Hepatocyte (in vitro differentiated cells): Measurements from ENCODE around the gene NAV2. TPM values are rescaled to one million over a fixed set of nuclear protein-coding genes. Genes with fewer than 3 reads are reported as not detected.

Source experiments
- DNase-seq: peaks from one replicate; pipeline ENCODE4 v3.0.0-alpha.2; 2016; ENCODE audit warnings: low spot score
- H2AFZ ChIP-seq: fragments of 200-600 bp; sonication (generic); 2 replicates; pipeline ENCODE4 v1.6.0; 2016; ENCODE audit warnings: antibody characterized with exemption, mild to moderate bottlenecking
- H3K27ac ChIP-seq: fragments of 200-600 bp; sonication (generic); 2 replicates; pipeline ENCODE4 v1.5.1; 2016; ENCODE audit warnings: mild to moderate bottlenecking
- H3K27me3 ChIP-seq: fragments of 200-600 bp; sonication (generic); 2 replicates; pipeline ENCODE4 v1.6.1; 2016
- H3K36me3 ChIP-seq: fragments of 200-600 bp; sonication (generic); replicated peaks from 2 replicates; pipeline ENCODE4 v1.5.1; 2016; ENCODE audit warnings: low read depth; ENCODE audit not compliant: insufficient read depth
- H3K4me1 ChIP-seq: fragments of 200-600 bp; sonication (generic); 2 replicates; pipeline ENCODE4 v1.5.1; 2016; ENCODE audit warnings: mild to moderate bottlenecking, moderate library complexity; ENCODE audit not compliant: insufficient read depth
- H3K4me2 ChIP-seq: fragments of 200-600 bp; sonication (generic); 2 replicates; pipeline ENCODE4 v1.6.0; 2016
- H3K4me3 ChIP-seq: fragments of 200-600 bp; sonication (generic); 2 replicates; pipeline ENCODE4 v1.5.1; 2016; ENCODE audit warnings: mild to moderate bottlenecking
- H3K79me2 ChIP-seq: fragments of 200-600 bp; sonication (generic); 2 replicates; pipeline ENCODE4 v1.6.0; 2017; ENCODE audit warnings: mild to moderate bottlenecking
- H3K9me2 ChIP-seq: fragments of 200-600 bp; sonication (generic); replicated peaks from 2 replicates; pipeline ENCODE4 v1.6.0; 2017; ENCODE audit warnings: mild to moderate bottlenecking; ENCODE audit not compliant: insufficient read depth
- H3K9me3 ChIP-seq: fragments of 200-600 bp; sonication (generic); 2 replicates; pipeline ENCODE4 v1.5.1; 2016; ENCODE audit warnings: low read depth, mild to moderate bottlenecking
- H4K20me1 ChIP-seq: fragments of 200-600 bp; sonication (generic); 2 replicates; pipeline ENCODE4 v1.6.0; 2016; ENCODE audit warnings: mild to moderate bottlenecking; ENCODE audit not compliant: insufficient read depth, poor library complexity, severe bottlenecking
- EZH2 ChIP-seq: fragments of 200-600 bp; sonication (generic); IDR thresholded peaks from 2 replicates; pipeline ENCODE4 v1.6.1; 2016; ENCODE audit warnings: antibody characterized with exemption, mild to moderate bottlenecking, borderline replicate concordance
- EZH2phosphoT487 ChIP-seq: fragments of 200-600 bp; sonication (generic); IDR thresholded peaks from one replicate; pipeline ENCODE4 v1.6.1; 2018; ENCODE audit warnings: antibody characterized with exemption, mild to moderate bottlenecking, low read depth, moderate library complexity; ENCODE audit not compliant: unreplicated experiment, severe bottlenecking
- WGBS: methylation state at CpG from one replicate; pipeline ENCODE4 v1.1.6; 2016; ENCODE audit warnings: low lambda C conversion rate; ENCODE audit errors: missing lambda C conversion rate; 5-methylcytosine and 5-hydroxymethylcytosine counted together
- polyA plus RNA-seq: library from polyadenylated mRNA; unstranded; fragments of >200 nt; fragmentation: Nextera tagmentation; extraction: Ambion mirVana; gene quantifications from 2 replicates; pipeline ENCODE4 v1.2.1, GENCODE V29; 2016
- total RNA-seq: library from RNA; depleted of rRNA; stranded (reverse); fragments of >200 nt; gene quantifications from 2 replicates; pipeline ENCODE4 v1.2.3, GENCODE V29; 2014
- TF ChIP-seq, protein P1 (sequence below): fragments of 200-600 bp; sonication (generic); IDR thresholded peaks from 2 replicates; pipeline ENCODE4 v1.5.1; 2016; ENCODE audit warnings: antibody characterized with exemption, mild to moderate bottlenecking; ENCODE audit not compliant: poor library complexity

Gene NAV2
- total and polyA plus RNA-seq, 2 experiments from 2014 or later = 23.7 to 30.8 TPM

DNA sequence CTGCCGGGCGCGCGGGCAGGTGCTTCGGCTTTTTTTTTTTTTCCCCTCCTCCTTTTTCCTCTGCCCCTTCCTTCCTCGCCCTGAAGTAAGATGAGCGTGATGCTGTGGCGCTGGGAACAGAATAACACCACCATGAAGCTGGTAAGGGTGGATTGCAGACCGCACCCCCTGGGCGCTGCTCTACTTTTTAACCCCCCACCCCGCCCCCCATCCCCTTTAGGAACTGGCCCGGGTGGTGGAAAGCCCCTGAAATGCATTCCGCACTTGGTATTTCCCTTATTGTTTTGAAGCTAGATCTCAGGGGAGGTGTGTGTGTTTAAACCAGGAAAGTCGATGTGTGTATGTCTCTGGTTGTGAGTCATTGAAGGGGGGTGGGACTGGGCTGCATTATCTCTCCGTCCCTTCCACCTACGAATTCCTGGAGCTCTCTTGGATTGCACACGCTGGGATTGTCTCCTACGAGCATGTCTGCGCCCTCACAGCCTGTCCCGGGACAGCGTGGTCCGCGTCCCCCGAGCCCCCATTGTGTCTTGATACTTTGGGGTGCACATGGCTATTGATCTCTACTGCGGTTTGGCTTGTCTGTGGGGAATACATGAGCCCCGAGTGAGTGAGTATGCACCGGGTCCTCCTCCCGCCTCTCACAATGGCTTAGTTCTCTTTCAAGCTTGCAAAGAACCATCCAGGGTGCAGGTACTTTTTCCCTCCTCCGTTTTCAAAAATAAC is 64.9 kb downstream of the NAV2 start:
- Histone ChIP-seq H3K79me2 (peaks cover 52% of the 10 kb centered on the region), H4K20me1 (no peaks in the 10 kb centered on the region), H3K9me2 (no peaks in the 10 kb centered on the region), H3K4me2 (peak overlapping the region; percentile 96), H3K36me3 (no peaks in the 10 kb centered on the region), H2AFZ (peak overlapping the region; percentile 50), H3K27me3 (no peaks in the 10 kb centered on the region), H3K4me1 (no peaks in the 10 kb centered on the region), H3K9me3 (no peaks in the 10 kb centered on the region), H3K27ac (peak overlapping the region; percentile 87), H3K4me3 (peak overlapping the region; percentile 83)
- no peak for TF ChIP-seq EZH2phosphoT487
- no peak for TF ChIP-seq EZH2
- TF ChIP-seq, protein P1, sequence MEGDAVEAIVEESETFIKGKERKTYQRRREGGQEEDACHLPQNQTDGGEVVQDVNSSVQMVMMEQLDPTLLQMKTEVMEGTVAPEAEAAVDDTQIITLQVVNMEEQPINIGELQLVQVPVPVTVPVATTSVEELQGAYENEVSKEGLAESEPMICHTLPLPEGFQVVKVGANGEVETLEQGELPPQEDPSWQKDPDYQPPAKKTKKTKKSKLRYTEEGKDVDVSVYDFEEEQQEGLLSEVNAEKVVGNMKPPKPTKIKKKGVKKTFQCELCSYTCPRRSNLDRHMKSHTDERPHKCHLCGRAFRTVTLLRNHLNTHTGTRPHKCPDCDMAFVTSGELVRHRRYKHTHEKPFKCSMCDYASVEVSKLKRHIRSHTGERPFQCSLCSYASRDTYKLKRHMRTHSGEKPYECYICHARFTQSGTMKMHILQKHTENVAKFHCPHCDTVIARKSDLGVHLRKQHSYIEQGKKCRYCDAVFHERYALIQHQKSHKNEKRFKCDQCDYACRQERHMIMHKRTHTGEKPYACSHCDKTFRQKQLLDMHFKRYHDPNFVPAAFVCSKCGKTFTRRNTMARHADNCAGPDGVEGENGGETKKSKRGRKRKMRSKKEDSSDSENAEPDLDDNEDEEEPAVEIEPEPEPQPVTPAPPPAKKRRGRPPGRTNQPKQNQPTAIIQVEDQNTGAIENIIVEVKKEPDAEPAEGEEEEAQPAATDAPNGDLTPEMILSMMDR = no peak
- 2% methylated on average over 21 of the region's 29 CpGs for WGBS
- peak; percentile 69 for DNase-seq

DNA sequence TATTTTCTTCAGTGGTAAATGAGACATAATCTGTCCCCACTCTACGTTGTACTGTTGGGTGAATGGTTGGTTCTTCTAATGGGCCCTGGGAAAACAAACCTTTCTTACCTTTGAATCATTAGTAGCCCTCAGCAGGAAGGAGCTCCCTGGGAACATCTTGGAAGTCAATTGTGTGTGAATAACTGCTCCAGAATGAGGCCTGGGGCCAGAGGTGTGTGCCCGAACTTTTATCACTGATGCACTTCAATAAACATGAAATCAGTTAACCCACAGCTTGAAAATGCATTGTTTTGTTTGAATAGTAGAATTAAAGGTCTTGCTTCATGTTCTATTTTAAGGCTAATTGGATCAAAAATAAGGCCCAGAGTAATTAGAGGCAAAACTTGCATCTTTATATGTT is 67.1 kb downstream of the NAV2 start:
- Histone ChIP-seq H3K4me3 (no peak overlapping the region), H3K27ac (no peak overlapping the region), H3K9me3 (no peaks in the 10 kb centered on the region), H3K79me2 (peaks cover 68% of the 10 kb centered on the region), H4K20me1 (no peaks in the 10 kb centered on the region), H3K27me3 (no peaks in the 10 kb centered on the region), H3K9me2 (no peaks in the 10 kb centered on the region), H2AFZ (no peak overlapping the region), H3K4me2 (peak overlapping the region; percentile 96), H3K4me1 (no peaks in the 10 kb centered on the region), H3K36me3 (no peaks in the 10 kb centered on the region)
- 71% methylated on average over 2 of the region's 2 CpGs for WGBS
- no peak for DNase-seq
- TF ChIP-seq EZH2phosphoT487 (no peak), EZH2 (no peak)
- TF ChIP-seq, protein P1 = no peak

DNA sequence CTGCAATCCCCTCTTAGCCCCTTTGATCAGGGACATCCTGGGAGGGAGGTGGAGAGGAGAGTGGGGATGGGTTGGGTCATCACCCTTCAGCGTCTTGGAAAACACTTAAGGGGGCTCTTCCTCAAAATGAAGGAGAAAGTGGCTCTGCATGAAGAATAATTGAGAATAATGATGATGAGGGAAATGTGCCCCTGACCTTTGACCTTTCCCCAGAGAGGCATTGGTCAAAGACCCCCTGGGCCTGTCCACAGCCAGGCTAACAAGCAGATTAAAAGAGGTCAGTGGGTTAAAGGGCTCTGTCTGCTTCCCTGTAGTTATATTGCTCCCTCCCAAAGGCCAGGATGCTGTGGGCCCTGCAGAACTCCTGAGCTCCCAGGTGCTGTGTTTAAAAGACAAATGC is 68.7 kb downstream of the NAV2 start:
- DNase-seq = no peak
- H3K79me2 ChIP-seq = peaks cover 75% of the 10 kb centered on the region

More for the DNA sequence above, 68.7 kb downstream of the NAV2 start:
- Histone ChIP-seq H3K9me2 (no peaks in the 10 kb centered on the region), H3K4me3 (no peak overlapping the region), H3K4me1 (no peaks in the 10 kb centered on the region), H3K27ac (no peak overlapping the region), H3K9me3 (no peaks in the 10 kb centered on the region), H4K20me1 (no peaks in the 10 kb centered on the region), H3K36me3 (no peaks in the 10 kb centered on the region), H3K4me2 (no peak overlapping the region), H3K27me3 (no peaks in the 10 kb centered on the region), H2AFZ (no peak overlapping the region)
- 61% methylated on average over 1 of the region's 1 CpG for WGBS
- no peak for TF ChIP-seq EZH2
- TF ChIP-seq, protein P1 = no peak
- TF ChIP-seq EZH2phosphoT487 = no peak
